Parathyroid adenoma (tissue), 2 donors: ENCODE measurements around the gene DDIT4L.

Experiments
- H2AFZ ChIP-seq: fragments of 300-600 bp; sonication (generic); one replicate; pipeline ENCODE4 v1.7.0; 2017; ENCODE audit warnings: antibody characterized with exemption, mild to moderate bottlenecking
- H3K27ac ChIP-seq: fragments of 300-600 bp; sonication (generic); one replicate; pipeline ENCODE4 v1.7.0; 2017
- H3K27me3 ChIP-seq: fragments of 300-600 bp; sonication (generic); one replicate; pipeline ENCODE4 v1.7.0; 2017; ENCODE audit warnings: low read length; ENCODE audit not compliant: control insufficient read depth, insufficient read depth
- H3K36me3 ChIP-seq: fragments of 300-600 bp; sonication (generic); one replicate; pipeline ENCODE4 v1.7.0; 2017; ENCODE audit warnings: low read length; ENCODE audit not compliant: control insufficient read depth, insufficient read depth
- H3K4me1 ChIP-seq: fragments of 300-600 bp; sonication (generic); one replicate; pipeline ENCODE4 v1.7.0; 2017; ENCODE audit warnings: control low read depth
- H3K4me2 ChIP-seq: fragments of 300-600 bp; sonication (generic); one replicate; pipeline ENCODE4 v1.7.0; 2017; ENCODE audit warnings: low read length
- H3K4me3 ChIP-seq: fragments of 300-600 bp; sonication (generic); one replicate; pipeline ENCODE4 v1.7.0; 2017; ENCODE audit warnings: low read depth, low read length
- H3K79me2 ChIP-seq: fragments of 300-600 bp; sonication (generic); one replicate; pipeline ENCODE4 v1.7.0; 2017; ENCODE audit warnings: control low read depth
- H3K9ac ChIP-seq: fragments of 300-600 bp; sonication (generic); one replicate; pipeline ENCODE4 v1.7.0; 2017; ENCODE audit warnings: mild to moderate bottlenecking
- H3K9me3 ChIP-seq: fragments of 300-600 bp; sonication (generic); one replicate; pipeline ENCODE4 v1.7.0; 2017; ENCODE audit warnings: low read length; ENCODE audit not compliant: control insufficient read depth
- TF ChIP-seq, protein P1 (sequence below): fragments of 300-600 bp; sonication (generic); IDR thresholded peaks from one replicate; pipeline ENCODE4 v1.7.0; 2017; ENCODE audit warnings: antibody characterized with exemption, mild to moderate bottlenecking
- donor health status: primary hyperparathyroidism.

Gene DDIT4L

DNA sequence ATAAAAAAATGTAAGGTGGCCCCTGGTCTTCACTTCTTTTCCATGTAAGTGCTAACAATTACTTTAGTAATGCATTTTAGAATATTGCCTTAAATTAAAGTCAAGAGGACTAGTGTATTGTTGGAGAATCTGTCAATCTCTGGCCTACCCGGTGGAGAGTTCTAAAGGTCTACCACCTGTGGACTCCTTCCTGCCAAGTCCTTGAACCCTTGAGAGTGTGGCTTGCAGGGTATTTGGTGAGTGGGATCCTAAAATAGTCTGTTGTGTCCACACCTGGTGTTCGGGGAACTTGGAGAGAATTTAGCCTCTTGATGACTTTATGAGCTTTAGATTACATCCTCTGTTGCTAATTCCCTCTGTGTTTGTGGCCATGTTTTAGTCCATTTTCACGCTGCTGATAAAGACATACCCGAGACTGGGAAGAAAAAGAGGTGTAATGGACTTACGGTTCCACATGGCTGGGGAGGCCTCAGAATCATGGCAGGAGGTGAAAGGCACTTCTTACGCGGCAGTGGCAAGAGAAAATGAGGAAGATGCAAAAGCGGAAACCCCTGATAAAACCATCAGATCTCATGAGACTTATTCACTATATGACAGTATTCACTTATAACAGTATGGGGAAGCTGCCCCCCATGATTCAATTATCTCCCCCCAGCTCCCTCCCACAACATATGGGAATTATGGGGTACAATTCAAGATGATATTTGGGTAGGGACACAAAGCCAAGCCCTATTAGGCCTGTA lies 23.8 kb downstream of the DDIT4L start:
- no peaks in the 10 kb centered on the region for H3K27me3 ChIP-seq
- H3K36me3 ChIP-seq, result no peaks in the 10 kb centered on the region
- H2AFZ ChIP-seq, result no peak overlapping the region
- no peak overlapping the region for H3K4me3 ChIP-seq
- TF ChIP-seq, protein P1, sequence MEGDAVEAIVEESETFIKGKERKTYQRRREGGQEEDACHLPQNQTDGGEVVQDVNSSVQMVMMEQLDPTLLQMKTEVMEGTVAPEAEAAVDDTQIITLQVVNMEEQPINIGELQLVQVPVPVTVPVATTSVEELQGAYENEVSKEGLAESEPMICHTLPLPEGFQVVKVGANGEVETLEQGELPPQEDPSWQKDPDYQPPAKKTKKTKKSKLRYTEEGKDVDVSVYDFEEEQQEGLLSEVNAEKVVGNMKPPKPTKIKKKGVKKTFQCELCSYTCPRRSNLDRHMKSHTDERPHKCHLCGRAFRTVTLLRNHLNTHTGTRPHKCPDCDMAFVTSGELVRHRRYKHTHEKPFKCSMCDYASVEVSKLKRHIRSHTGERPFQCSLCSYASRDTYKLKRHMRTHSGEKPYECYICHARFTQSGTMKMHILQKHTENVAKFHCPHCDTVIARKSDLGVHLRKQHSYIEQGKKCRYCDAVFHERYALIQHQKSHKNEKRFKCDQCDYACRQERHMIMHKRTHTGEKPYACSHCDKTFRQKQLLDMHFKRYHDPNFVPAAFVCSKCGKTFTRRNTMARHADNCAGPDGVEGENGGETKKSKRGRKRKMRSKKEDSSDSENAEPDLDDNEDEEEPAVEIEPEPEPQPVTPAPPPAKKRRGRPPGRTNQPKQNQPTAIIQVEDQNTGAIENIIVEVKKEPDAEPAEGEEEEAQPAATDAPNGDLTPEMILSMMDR, result no peak
- no peaks in the 10 kb centered on the region for H3K4me1 ChIP-seq
- H3K4me2 ChIP-seq, result no peak overlapping the region
- H3K9me3 ChIP-seq, result peaks cover 2% of the 10 kb centered on the region
- no peaks in the 10 kb centered on the region for H3K79me2 ChIP-seq
- no peak overlapping the region for H3K27ac ChIP-seq
- no peak overlapping the region for H3K9ac ChIP-seq

DNA sequence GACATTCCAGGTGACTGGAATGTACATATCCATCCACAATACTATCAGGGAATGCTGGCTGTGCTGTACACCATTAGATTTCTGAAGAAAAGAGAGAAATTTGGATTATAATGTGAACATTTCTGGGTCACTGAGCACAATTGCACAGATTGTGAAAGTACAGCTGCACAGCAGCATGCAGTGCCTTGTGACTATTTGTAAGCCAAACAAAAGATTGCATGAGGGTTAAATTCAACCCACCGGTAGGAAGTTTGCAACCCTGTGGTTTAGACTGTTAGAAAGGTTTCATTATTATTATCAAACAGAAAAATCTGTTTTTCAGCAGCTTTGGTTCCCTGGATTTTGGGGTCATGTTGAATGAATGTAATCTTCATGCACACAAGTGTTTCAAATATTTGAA lies 24.5 kb downstream of the DDIT4L start:
- no peak overlapping the region for H3K27ac ChIP-seq
- no peaks in the 10 kb centered on the region for H3K36me3 ChIP-seq
- no peak overlapping the region for H3K9ac ChIP-seq
- H3K4me2 ChIP-seq, result no peak overlapping the region
- TF ChIP-seq, protein P1, result no peak
- H2AFZ ChIP-seq, result no peak overlapping the region
- H3K4me3 ChIP-seq, result no peak overlapping the region
- no peaks in the 10 kb centered on the region for H3K4me1 ChIP-seq
- H3K27me3 ChIP-seq, result no peaks in the 10 kb centered on the region
- no peaks in the 10 kb centered on the region for H3K79me2 ChIP-seq
- H3K9me3 ChIP-seq, result peaks cover 2% of the 10 kb centered on the region

DNA sequence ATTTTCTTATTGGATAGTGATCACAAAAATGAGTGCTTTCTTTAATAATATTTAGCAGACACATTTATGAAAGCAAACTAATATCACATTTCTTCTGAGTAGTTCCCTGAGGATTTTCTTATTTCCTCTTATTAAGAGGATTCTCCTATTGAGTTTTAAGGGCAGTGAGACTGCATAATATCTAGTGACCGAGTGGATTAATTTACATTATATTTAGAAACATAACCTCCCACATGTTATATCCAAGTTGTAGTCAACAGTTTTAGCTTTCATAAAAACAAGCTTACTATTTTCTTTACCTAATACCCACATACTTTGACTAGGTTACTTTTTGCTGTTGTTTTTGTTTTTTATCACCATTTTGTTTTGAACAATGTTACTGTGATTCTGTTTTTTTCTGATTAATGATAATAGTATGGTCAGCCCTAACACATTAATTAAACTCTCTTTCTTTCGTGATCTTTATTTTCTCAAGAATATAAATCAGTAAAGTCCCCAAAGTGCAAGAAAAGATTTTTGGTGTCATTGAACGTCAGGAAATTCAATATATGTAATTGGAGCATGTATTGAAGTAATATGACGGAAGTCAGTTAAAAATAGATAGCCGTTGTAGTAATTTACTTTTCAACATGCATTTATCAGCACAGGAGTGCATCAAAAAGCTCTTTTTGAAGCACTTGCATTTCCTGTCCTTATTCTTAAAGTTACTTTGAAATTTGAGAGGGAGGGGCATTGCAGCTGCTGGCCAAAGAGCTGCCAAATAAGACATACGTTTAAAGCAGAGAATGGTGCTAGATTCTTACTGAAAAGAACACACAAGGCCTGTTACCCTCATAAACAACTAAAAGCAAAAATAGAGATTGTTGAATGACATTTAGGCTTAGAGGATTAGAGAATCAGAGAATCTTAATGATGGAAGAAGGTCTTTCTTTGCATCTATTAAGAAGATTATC lies 25.2 kb downstream of the DDIT4L start:
- no peaks in the 10 kb centered on the region for H3K4me1 ChIP-seq
- TF ChIP-seq, protein P1, result no peak
- H3K9ac ChIP-seq, result no peak overlapping the region
- no peaks in the 10 kb centered on the region for H3K27me3 ChIP-seq
- no peak overlapping the region for H2AFZ ChIP-seq
- peaks cover 2% of the 10 kb centered on the region for H3K9me3 ChIP-seq
- H3K79me2 ChIP-seq, result no peaks in the 10 kb centered on the region
- H3K27ac ChIP-seq, result no peak overlapping the region
- no peak overlapping the region for H3K4me3 ChIP-seq
- H3K4me2 ChIP-seq, result no peak overlapping the region
- no peaks in the 10 kb centered on the region for H3K36me3 ChIP-seq

DNA sequence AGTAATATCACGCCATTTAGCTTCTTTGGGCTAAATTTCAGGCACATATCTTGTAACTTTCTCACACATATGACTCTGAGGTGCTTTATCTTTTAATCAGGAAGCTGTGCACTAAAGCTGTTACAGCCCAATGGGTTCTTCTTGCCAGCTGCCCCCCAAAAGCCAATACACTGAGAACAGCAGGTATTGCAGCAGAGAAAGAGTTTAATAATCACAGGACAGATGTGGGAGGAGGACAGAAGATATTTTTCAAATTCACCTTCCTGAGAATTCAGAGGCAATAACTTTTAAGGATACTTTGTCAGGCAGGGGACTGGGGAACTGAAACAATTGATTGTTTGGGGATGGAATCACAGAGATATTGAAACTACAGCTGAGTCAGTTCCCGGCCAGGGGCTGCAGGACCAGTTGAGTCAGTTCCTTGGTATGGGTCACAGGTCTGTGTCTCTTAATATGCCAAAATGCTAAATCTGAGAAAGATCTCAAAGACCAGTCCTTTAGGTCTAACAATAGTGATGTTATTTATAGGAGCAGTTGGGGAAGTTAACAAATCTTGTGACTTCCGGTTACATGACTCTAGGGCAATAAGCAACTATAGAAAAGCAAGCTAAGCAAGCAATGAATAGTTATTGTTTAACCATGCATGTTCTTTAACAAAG lies 28.1 kb downstream of the DDIT4L start:
- H3K27me3 ChIP-seq, result no peaks in the 10 kb centered on the region

More for the DNA sequence above, 28.1 kb downstream of the DDIT4L start:
- H3K4me1 ChIP-seq, result no peaks in the 10 kb centered on the region
- H3K27ac ChIP-seq, result no peak overlapping the region
- TF ChIP-seq, protein P1, result no peak
- no peaks in the 10 kb centered on the region for H3K36me3 ChIP-seq
- no peak overlapping the region for H3K9ac ChIP-seq
- H3K4me2 ChIP-seq, result no peak overlapping the region
- H3K79me2 ChIP-seq, result no peaks in the 10 kb centered on the region
- H3K9me3 ChIP-seq, result peaks cover 2% of the 10 kb centered on the region
- H2AFZ ChIP-seq, result no peak overlapping the region
- no peak overlapping the region for H3K4me3 ChIP-seq
